Progenitor cell of endocrine pancreas (in vitro differentiated cells): Measurements from ENCODE around the gene SLIT3. TPM values are rescaled to one million over a fixed set of nuclear protein-coding genes. Genes with fewer than 3 reads are reported as not detected.

Experiments used
- DNase-seq: peaks from one replicate; pipeline ENCODE4 v3.0.0; 2021; ENCODE audit warnings: low spot score; ENCODE audit not compliant: unreplicated experiment
- H3K27ac Mint-ChIP-seq: 2 replicates; pipeline ENCODE4 v1.8.0; 2021; ENCODE audit warnings: mild to moderate bottlenecking, moderate library complexity, mixed read lengths
- H3K27me3 Mint-ChIP-seq: 2 replicates; pipeline ENCODE4 v1.8.0; 2021; ENCODE audit warnings: mixed read lengths
- H3K36me3 Mint-ChIP-seq: 2 replicates; pipeline ENCODE4 v1.8.0; 2022; ENCODE audit warnings: mixed read lengths; ENCODE audit not compliant: insufficient read depth
- H3K4me1 Mint-ChIP-seq: 2 replicates; pipeline ENCODE4 v1.8.0; 2021; ENCODE audit warnings: low read depth, mixed read lengths
- H3K4me3 Mint-ChIP-seq: 2 replicates; pipeline ENCODE4 v1.8.0; 2021; ENCODE audit warnings: low read depth, mild to moderate bottlenecking, moderate library complexity, mixed read lengths
- H3K9me3 Mint-ChIP-seq: 2 replicates; pipeline ENCODE4 v1.8.0; 2021; ENCODE audit warnings: low read depth, mixed read lengths
- CTCF ChIP-seq: fragments of 200-600 bp; sonication (generic); IDR thresholded peaks from one replicate; pipeline ENCODE4 v1.5.0; 2021; ENCODE audit warnings: antibody characterized with exemption, mild to moderate bottlenecking; ENCODE audit not compliant: unreplicated experiment
- total RNA-seq: library from RNA; stranded (reverse); gene quantifications from 2 replicates; pipeline ENCODE4 v1.2.1, GENCODE V29; 2021

Gene SLIT3
- total RNA-seq, 1 donor from 2014 or later: 18.8 TPM

- TF ChIP-seq CTCF: no peak
- peaks cover 3% of the 10 kb centered on the region for H3K27me3 Mint-ChIP-seq
- peaks cover 2% of the 10 kb centered on the region for H3K4me1 Mint-ChIP-seq
- no peak for DNase-seq
- no peaks in the 10 kb centered on the region for H3K9me3 Mint-ChIP-seq
- no peak overlapping the region for H3K27ac Mint-ChIP-seq
- H3K4me3 Mint-ChIP-seq: no peak overlapping the region
- H3K36me3 Mint-ChIP-seq: no peaks in the 10 kb centered on the region
Measured at GRCh38 chr5:169169783-169170182, 131.2 kb downstream of the SLIT3 start.

GRCh38 chr5:169168280-169168679, 132.7 kb downstream of the SLIT3 start:
- peaks cover 2% of the 10 kb centered on the region for H3K4me1 Mint-ChIP-seq

GRCh38 chr5:169166078-169166477, 134.9 kb downstream of the SLIT3 start:
- Mint-ChIP-seq H3K36me3 (no peaks in the 10 kb centered on the region), H3K27me3 (peaks cover 3% of the 10 kb centered on the region), H3K4me1 (peaks cover 5% of the 10 kb centered on the region), H3K27ac (no peak overlapping the region), H3K4me3 (no peak overlapping the region), H3K9me3 (no peaks in the 10 kb centered on the region)
- TF ChIP-seq CTCF: no peak
- DNase-seq: no peak

More at GRCh38 chr5:169168280-169168679, 132.7 kb downstream of the SLIT3 start:
- Mint-ChIP-seq H3K27me3 (peaks cover 3% of the 10 kb centered on the region), H3K4me3 (no peak overlapping the region), H3K36me3 (no peaks in the 10 kb centered on the region), H3K9me3 (no peaks in the 10 kb centered on the region), H3K27ac (no peak overlapping the region)
- DNase-seq: no peak
- no peak for TF ChIP-seq CTCF

GRCh38 chr5:169165052-169165451, 135.9 kb downstream of the SLIT3 start:
- DNase-seq: no peak
- no peaks in the 10 kb centered on the region for H3K9me3 Mint-ChIP-seq
- no peak overlapping the region for H3K27ac Mint-ChIP-seq
- peaks cover 2% of the 10 kb centered on the region for H3K27me3 Mint-ChIP-seq
- no peak for TF ChIP-seq CTCF
- no peaks in the 10 kb centered on the region for H3K36me3 Mint-ChIP-seq
- peaks cover 8% of the 10 kb centered on the region for H3K4me1 Mint-ChIP-seq
- no peak overlapping the region for H3K4me3 Mint-ChIP-seq

- DNase-seq: no peak
- H3K4me1 Mint-ChIP-seq: peaks cover 8% of the 10 kb centered on the region
- H3K9me3 Mint-ChIP-seq: no peaks in the 10 kb centered on the region
Measured at GRCh38 chr5:169164481-169164925, 136.4 kb downstream of the SLIT3 start.

More at GRCh38 chr5:169164481-169164925, 136.4 kb downstream of the SLIT3 start:
- TF ChIP-seq CTCF: no peak
- Mint-ChIP-seq H3K27me3 (no peaks in the 10 kb centered on the region), H3K27ac (no peak overlapping the region), H3K36me3 (peaks cover 2% of the 10 kb centered on the region), H3K4me3 (no peak overlapping the region)
